GM18870 (cell line): ENCODE measurements around the gene YAP1.

Source experiments
- ATAC-seq: cut with Tn5 transposase; IDR thresholded peaks from one replicate; pipeline ENCODE4 v1.9.1; 2021; ENCODE audit warnings: moderate library complexity; ENCODE audit not compliant: unreplicated experiment

Gene YAP1

DNA sequence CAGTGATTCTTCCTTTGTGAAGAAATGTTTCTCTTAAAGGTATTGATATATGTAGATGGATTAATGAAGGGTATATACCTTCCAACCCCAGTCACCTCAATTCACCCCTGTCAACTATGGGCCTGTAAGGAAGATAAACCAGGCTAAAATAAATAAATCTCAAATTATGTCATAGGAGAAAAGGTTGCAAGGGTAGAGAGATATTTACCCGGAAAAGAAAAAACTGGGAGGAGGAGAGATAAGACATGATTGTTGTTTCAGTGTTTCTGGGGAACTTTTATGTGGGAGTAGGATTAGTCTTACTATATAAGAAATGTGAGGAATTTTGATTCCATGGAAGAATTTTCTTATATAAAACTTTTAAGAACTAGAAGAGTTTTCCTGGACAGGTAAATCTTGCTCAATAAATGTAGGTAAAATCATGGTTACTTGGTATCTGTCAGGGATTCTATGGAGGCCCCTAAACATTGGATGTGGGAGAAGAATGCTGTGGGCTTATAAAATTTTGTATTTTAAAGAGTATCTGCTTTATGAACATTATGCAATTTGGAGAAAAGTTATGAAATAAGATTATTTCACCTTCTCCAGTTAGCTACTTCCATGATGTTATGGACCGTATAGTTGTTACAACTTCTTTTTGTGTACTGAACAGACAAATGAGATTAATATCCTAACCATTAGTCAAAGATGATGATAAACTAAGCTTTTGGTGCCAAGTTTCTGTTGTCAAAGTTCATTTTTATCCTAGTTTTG is 6.4 kb downstream of the YAP1 start:
- no peak for ATAC-seq

DNA sequence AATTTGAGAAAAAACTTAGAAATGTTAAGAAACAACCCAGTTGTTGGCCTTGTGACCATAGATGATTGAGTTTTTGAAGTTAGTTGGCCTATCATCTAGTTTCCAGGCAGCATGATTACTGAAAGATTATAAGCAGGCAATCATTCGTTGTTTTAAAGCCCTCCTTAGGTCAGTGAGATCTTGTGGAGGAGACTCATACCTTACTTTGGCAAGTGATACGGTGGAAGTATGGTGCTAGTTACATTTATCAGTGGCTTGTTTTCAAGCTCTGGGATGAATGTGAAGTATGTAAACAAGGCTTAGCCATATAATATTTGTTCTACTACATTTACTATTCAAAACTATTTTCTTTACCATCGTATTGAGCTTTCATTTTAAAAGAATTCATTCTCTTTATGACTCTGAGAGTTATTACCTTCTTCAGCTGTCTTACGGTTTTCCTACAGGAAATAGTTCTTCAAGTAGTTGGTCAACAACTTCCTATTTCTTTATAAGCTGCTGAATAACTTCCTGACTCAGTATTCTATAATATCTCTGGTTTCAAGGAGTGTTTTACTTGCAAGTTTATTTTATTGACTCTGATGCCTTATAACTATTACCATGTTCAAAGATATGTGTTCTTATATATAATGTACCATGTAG is 7.3 kb downstream of the YAP1 start:
- ATAC-seq, result no peak

GRCh38 chr11:102118937-102119336 is 8.7 kb downstream of the YAP1 start:
- ATAC-seq, result no peak

- ATAC-seq, result no peak
Observed at GRCh38 chr11:102119997-102120396, 9.8 kb downstream of the YAP1 start.

DNA sequence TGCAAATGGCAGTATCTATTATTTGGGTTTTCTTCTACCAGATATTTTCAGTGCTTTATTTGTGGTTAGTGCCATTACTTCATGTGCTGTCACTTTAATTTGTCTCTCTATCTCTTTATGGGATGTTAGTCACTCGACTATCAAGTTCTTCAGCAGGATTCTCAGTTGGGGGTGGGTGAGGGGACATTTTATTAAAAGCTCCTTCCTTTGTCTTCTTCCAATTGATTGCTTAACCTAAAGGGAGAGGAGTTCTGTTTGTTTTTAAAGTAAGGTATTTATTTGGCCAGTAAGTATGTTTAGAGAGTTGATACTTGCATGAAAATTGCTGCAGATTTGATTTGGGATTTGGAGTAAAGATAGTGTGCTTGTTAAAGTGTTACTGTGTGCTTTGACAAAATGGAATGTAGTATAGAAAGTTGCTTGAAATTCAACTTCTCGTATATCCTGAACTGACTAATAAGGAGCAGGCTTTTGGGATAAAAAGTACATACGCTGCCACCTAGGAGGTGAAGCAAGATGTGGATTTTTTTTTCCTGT is 10.3 kb downstream of the YAP1 start:
- ATAC-seq, result no peak

DNA sequence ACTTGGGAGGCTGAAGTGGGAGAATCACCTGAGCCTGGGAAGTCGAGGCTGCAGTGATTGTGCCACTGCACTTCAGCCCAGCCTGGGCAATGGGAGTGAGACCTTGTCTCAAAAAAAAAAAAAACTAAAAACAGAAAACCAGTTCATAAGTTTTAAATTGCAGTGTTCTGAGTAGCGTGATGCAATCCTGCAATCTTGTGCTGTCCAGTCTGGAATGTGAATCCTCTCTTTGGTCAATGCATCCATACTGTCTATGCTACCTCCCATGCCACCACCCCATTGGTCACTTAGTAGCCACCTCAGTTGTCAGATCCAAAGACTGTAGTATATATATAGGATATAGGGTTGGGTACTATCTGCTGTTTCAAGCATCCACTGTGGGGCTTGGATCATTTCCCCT is 11.1 kb downstream of the YAP1 start:
- ATAC-seq, result no peak

DNA sequence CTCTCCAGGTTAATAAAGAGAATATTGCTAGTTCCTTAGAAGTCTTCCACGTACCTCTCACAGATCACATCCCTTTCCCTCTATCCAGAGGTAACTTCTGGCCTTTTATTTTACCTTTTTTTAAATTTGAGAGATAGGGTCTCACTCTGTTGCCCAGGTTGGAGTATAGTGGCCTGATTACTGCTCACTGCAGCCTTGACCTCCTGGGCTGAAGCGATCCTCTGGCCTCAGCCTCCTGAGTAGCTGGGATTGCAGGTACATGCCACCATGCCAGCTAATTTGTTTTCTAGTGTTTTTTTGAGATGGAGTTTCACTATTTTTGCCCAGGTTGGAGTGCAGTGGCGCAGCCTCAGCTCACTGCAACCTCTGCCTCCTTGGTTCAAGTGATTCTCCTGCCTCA is 24.4 kb downstream of the YAP1 start:
- no peak for ATAC-seq

- no peak for ATAC-seq
Observed at GRCh38 chr11:102135256-102135655, 25.0 kb downstream of the YAP1 start.

- no peak for ATAC-seq
Observed at GRCh38 chr11:102138223-102138622, 28.0 kb downstream of the YAP1 start.

GRCh38 chr11:102138670-102139069 is 28.4 kb downstream of the YAP1 start:
- ATAC-seq, result no peak

- ATAC-seq, result no peak
Observed at GRCh38 chr11:102139081-102139498, 28.8 kb downstream of the YAP1 start.

DNA sequence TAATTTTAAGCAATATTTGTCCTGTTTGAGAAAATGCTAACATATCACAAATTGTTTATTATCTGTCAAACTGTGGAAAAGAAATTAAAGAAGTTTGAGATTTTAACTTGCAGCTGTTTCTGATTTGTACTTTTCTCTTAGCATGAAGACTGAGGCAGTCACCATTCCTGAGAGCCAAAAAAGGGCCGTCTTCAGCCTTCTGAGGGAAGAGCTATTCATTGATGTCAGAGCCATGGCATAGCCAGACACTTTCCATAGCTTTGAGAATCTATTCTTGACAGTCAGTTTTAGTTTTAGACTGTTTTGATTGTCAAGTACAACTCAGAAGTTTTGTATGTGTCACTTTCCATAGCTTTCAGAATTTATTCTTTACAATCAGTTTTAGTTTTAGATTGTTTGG is 32.1 kb downstream of the YAP1 start:
- no peak for ATAC-seq

GRCh38 chr11:102143867-102144266 is 33.6 kb downstream of the YAP1 start:
- no peak for ATAC-seq

GRCh38 chr11:102144357-102145355 is 34.4 kb downstream of the YAP1 start:
- ATAC-seq, result no peak

DNA sequence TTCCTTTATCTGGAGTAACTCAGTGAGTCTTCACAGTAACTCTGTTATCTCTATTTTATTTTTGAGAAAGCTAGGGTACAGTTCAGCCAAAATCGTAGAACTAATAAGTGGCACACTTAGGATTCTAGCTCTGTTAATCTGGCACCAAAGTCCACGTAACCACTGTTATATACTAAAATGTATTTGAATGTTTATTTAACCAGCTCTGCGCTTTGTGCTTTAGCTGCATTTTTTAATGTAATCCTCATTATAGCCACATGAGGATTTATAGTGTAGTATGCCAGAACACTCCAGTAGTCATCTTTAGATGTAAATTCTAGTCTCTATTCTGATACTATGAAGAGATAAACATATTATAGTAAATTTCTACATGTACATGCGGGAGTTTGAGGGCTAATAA is 36.8 kb downstream of the YAP1 start:
- no peak for ATAC-seq

- ATAC-seq, result no peak
Observed at GRCh38 chr11:102147632-102148031, 37.4 kb downstream of the YAP1 start.

DNA sequence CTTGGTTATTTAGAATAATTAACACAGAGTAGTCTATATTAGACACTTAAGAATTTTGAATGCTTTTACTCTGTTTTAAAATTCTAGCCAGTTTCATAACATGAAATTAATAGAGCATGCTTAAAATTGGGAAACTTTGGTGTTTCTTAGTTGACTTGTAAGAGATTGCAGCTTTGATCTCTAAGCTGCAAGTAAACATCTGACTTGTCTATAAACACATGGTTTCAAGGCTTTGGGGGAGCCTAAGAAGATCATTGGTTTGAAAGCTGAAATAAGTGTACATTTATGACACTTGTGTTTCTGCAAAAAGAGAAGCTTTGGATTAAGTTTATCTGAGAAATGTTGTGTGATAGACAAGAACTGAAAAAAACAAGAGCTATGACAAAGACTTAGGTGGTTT is 37.8 kb downstream of the YAP1 start:
- no peak for ATAC-seq

DNA sequence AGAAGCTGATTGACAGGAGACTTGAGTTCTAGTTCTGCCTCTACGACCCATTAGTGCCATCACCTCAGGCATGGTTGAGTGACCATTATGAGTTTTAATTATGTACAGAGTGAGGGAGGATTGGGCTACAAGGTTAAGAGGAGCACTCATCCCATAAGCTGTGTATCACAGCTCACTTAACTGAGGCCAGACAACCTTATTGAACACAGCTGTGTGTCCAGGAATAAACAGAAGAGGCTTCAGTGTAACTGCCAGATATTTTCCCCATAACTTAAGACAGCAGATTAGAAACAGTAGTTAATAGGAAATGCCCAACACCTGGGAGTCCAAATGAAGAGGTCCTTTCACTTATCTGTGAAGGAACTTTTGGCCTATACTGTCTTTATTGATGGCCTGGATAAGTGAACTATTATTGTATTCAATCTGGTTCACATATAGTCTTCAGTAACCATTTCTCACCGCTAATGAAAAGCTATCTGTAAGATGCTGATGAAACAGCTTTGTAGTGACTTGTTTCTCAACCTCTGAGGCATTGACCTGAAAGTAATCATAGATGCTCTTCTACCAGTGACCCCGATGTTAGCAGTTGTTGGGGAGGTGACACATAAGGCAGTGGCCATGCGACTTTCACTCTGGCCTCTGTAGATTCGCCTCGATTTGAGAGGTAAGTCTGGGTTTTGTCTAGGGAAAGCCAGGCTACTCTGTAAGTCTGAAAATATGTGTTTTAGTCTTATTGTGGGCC is 41.7 kb downstream of the YAP1 start:
- ATAC-seq, result no peak

- no peak for ATAC-seq
Observed at GRCh38 chr11:102153082-102153481, 42.8 kb downstream of the YAP1 start.

DNA sequence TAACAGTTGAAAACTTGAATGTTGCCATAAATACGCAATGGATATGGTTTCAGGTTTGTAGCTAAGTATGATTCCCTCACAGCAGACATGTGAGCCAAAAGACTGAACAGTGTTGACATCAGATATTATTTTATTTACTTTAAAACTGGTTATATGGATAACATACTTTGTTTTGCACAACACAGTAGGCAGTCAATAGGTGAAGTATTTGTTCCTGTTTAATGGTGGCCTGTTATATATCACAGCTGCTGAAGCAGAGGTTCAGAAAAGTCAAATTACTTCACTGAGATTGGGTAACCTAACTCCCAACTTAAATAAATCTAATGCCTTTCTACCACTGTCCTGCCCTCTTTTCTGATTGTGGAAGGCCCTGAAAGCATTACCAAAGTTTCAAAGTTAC is 44.6 kb downstream of the YAP1 start:
- ATAC-seq, result no peak

DNA sequence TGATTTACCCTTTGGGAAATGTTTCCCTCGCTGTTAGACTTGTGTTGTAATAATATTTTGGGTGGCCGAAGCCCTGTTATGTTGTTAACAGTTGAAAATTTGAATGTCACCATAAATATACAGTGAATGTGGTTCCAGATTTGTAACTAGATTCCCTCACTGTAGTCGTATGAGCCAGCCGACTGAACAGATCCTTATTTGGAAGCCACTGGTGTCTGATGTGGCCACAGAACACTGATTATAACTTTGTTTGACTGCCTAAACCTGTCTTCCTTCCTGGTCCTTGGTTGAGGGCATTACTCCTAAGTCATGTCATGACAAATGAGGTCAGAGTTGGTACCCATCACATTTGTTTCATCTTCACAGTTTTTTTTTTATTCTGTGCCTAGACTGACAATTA is 45.4 kb downstream of the YAP1 start:
- ATAC-seq, result no peak
